GM10266 (cell line): Measurements from ENCODE around the gene APBB1.

Experiments
- DNase-seq: peaks from one replicate; pipeline ENCODE4 v3.0.0; 2012; ENCODE audit errors: extremely low spot score
- CTCF ChIP-seq: IDR thresholded peaks from 2 replicates; pipeline ENCODE4 v1.5.1; 2012; ENCODE audit warnings: mild to moderate bottlenecking, low read depth; ENCODE audit not compliant: control insufficient read depth, insufficient read depth; ENCODE audit errors: missing control alignments

Gene APBB1

GRCh38 chr11:6390718-6391469 is 28.0 kb downstream of the APBB1 start:
- no peak for TF ChIP-seq CTCF
- no peak for DNase-seq

GRCh38 chr11:6389905-6390717 is 28.8 kb downstream of the APBB1 start, which contains the start of gene SMPD1:
Gene SMPD1 (plus strand): TSS chr11:6390474. CDS start chr11:6390599, 125 bp downstream.
- no peak for TF ChIP-seq CTCF
- DNase-seq = peak; percentile 95

GRCh38 chr11:6388748-6389147 is 30.1 kb downstream of the APBB1 start:
- TF ChIP-seq CTCF = no peak
- DNase-seq = no peak

- no peak for DNase-seq
These were observed 30.9 kb downstream of the APBB1 start for GRCh38 chr11:6387811-6388599.

GRCh38 chr11:6385046-6385777 is 33.7 kb downstream of the APBB1 start:
- TF ChIP-seq CTCF = no peak
- DNase-seq = no peak

More at GRCh38 chr11:6387811-6388599, 30.9 kb downstream of the APBB1 start:
- TF ChIP-seq CTCF = no peak

- no peak for TF ChIP-seq CTCF
- no peak for DNase-seq
These were observed 40.3 kb downstream of the APBB1 start for GRCh38 chr11:6378640-6378989.
